BE2C (cell line): ENCODE results near the gene OR6K2.

ENCODE experiments used
- DNase-seq: peaks from one replicate; pipeline ENCODE4 v3.0.0-alpha.2; 2020
- H3K27me3 ChIP-seq: fragments of 250-450 bp; sonication (Bioruptor Pico); 2 replicates; pipeline ENCODE4 v1.5.1; 2020; ENCODE audit warnings: mild to moderate bottlenecking
- H3K36me3 ChIP-seq: fragments of 250-450 bp; sonication (Bioruptor Pico); 2 replicates; pipeline ENCODE4 v1.5.1; 2020; ENCODE audit warnings: mild to moderate bottlenecking
- H3K4me1 ChIP-seq: fragments of 250-450 bp; sonication (Bioruptor Pico); 2 replicates; pipeline ENCODE4 v1.5.1; 2020
- H3K4me3 ChIP-seq: 2 replicates; pipeline ENCODE4 v1.5.1; 2011; ENCODE audit warnings: low read depth, low read length
- H3K9me3 ChIP-seq: fragments of 250-450 bp; sonication (Bioruptor Pico); 2 replicates; pipeline ENCODE4 v1.5.1; 2020
- TF ChIP-seq, protein P1 (sequence below): IDR thresholded peaks from 2 replicates; pipeline ENCODE4 v1.5.1; 2012; ENCODE audit warnings: mild to moderate bottlenecking, low read depth, low read length

OR6K2 gene

GRCh38 chr1:158652721-158653334 is 47.6 kb downstream of the OR6K2 start:
- TF ChIP-seq, protein P1, sequence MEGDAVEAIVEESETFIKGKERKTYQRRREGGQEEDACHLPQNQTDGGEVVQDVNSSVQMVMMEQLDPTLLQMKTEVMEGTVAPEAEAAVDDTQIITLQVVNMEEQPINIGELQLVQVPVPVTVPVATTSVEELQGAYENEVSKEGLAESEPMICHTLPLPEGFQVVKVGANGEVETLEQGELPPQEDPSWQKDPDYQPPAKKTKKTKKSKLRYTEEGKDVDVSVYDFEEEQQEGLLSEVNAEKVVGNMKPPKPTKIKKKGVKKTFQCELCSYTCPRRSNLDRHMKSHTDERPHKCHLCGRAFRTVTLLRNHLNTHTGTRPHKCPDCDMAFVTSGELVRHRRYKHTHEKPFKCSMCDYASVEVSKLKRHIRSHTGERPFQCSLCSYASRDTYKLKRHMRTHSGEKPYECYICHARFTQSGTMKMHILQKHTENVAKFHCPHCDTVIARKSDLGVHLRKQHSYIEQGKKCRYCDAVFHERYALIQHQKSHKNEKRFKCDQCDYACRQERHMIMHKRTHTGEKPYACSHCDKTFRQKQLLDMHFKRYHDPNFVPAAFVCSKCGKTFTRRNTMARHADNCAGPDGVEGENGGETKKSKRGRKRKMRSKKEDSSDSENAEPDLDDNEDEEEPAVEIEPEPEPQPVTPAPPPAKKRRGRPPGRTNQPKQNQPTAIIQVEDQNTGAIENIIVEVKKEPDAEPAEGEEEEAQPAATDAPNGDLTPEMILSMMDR: no peak
- Histone ChIP-seq H3K4me3 (no peak overlapping the region), H3K4me1 (no peaks in the 10 kb centered on the region), H3K27me3 (no peaks in the 10 kb centered on the region), H3K9me3 (no peaks in the 10 kb centered on the region), H3K36me3 (no peaks in the 10 kb centered on the region)
- DNase-seq: no peak
